Effector memory CD8-positive, alpha-beta T cell (primary cell): ENCODE data around the gene BTAF1.

ENCODE experiments used
- ATAC-seq: fragments of 150-1000 bp; cut with Tn5 transposase; replicated peaks from 2 replicates; pipeline ENCODE4 v1.10.0; 2021; ENCODE audit warnings: mild to moderate bottlenecking, moderate library complexity
- DNase-seq, 3 experiments: peaks; one replicate each; pipeline ENCODE4 v3.0.0; 2021
- H3K27ac Mint-ChIP-seq, 2 donors: one replicate each; pipeline ENCODE4 v1.8.0; 2022; ENCODE audit warnings: mild to moderate bottlenecking in 2 of 2, mixed read lengths in 2 of 2, moderate library complexity in 2 of 2
- H3K27me3 Mint-ChIP-seq, 2 donors: one replicate each; pipeline ENCODE4 v1.8.0; 2022; ENCODE audit warnings: mixed read lengths in 2 of 2
- H3K36me3 Mint-ChIP-seq: one replicate; pipeline ENCODE4 v1.8.0; 2022; ENCODE audit warnings: mild to moderate bottlenecking, moderate library complexity, mixed read lengths; ENCODE audit not compliant: insufficient read depth
- H3K4me1 Mint-ChIP-seq, 2 donors: one replicate each; pipeline ENCODE4 v1.8.0; 2022; ENCODE audit warnings: low read depth in 2 of 2, mixed read lengths in 2 of 2
- H3K4me3 Mint-ChIP-seq, 2 donors: one replicate each; pipeline ENCODE4 v1.8.0; 2022; ENCODE audit warnings: mild to moderate bottlenecking in 2 of 2, mixed read lengths in 2 of 2, moderate library complexity in 2 of 2
- H3K9me3 Mint-ChIP-seq, 2 donors: one replicate each; pipeline ENCODE4 v1.8.0; 2022; ENCODE audit warnings: mixed read lengths in 2 of 2

Gene BTAF1

DNA sequence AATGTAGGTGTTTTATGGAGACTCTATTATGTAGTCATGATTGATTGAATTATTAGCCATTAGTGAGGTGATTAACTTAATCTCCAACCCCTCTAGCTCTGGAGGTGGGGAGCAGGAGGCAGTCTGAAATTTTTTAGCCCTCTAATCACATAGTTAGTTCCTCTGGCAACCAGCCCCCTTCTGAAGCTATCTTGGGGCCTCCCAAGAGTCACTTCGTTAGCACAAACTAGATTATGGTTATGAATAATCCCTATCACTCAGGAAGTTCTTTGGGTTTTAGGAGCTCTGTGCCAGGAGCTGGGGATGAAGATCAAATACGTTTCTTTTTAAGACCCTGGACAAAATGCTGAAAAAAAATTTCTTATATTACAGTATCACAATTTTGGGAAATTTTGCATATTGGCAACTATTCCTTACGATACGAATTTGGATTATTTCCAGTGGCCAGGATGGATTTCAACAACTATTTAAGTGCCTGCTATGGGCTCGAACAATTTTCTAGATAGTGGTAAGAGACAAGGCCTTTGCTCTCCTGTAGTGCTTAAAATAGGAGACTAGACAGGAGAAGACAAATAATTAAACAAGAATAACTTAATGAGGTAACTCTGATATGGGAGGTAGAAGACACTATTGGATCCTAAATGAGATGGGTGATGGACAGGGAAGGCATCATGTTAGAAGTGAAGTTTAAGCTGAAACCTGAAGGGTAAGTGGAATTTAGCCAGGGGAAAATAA lies 52.9 kb downstream of the BTAF1 start:
- ATAC-seq (no peak), DNase-seq (no peak)
- H3K4me1 Mint-ChIP-seq: peaks cover 0 to 9% of the 10 kb centered on the region in 2 donors
- no peaks in the 10 kb centered on the region for H3K27me3 Mint-ChIP-seq
- no peaks in the 10 kb centered on the region for H3K9me3 Mint-ChIP-seq
- no peak overlapping the region for H3K27ac Mint-ChIP-seq
- no peak overlapping the region for H3K4me3 Mint-ChIP-seq
- peaks cover 30% of the 10 kb centered on the region for H3K36me3 Mint-ChIP-seq

- H3K36me3 Mint-ChIP-seq: peaks cover 30% of the 10 kb centered on the region
- H3K27me3 Mint-ChIP-seq: no peaks in the 10 kb centered on the region
- H3K27ac Mint-ChIP-seq: no peak overlapping the region
- DNase-seq (no peak), ATAC-seq (no peak)
- peaks cover 0 to 3% of the 10 kb centered on the region in 2 donors for H3K4me1 Mint-ChIP-seq
- no peak overlapping the region for H3K4me3 Mint-ChIP-seq
- H3K9me3 Mint-ChIP-seq: no peaks in the 10 kb centered on the region
These were observed 53.9 kb downstream of the BTAF1 start for GRCh38 chr10:91977491-91977890.

GRCh38 chr10:91978585-91978984 lies 55.0 kb downstream of the BTAF1 start:
- Mint-ChIP-seq H3K4me3 (no peak overlapping the region), H3K4me1 (peaks cover 3 to 5% of the 10 kb centered on the region in 2 donors), H3K27ac (no peak overlapping the region), H3K36me3 (peaks cover 38% of the 10 kb centered on the region), H3K27me3 (no peaks in the 10 kb centered on the region), H3K9me3 (no peaks in the 10 kb centered on the region)
- ATAC-seq: no peak
- no peak for DNase-seq

GRCh38 chr10:91980319-91980718 lies 56.7 kb downstream of the BTAF1 start:
- peaks cover 54% of the 10 kb centered on the region for H3K36me3 Mint-ChIP-seq
- H3K27ac Mint-ChIP-seq: peak overlapping the region; percentile 12 to 64
- H3K4me1 Mint-ChIP-seq: peaks cover 5 to 9% of the 10 kb centered on the region in 2 donors
- H3K27me3 Mint-ChIP-seq: no peaks in the 10 kb centered on the region
- H3K4me3 Mint-ChIP-seq: no peak overlapping the region
- no peak for DNase-seq
- ATAC-seq: no peak
- no peaks in the 10 kb centered on the region for H3K9me3 Mint-ChIP-seq

DNA sequence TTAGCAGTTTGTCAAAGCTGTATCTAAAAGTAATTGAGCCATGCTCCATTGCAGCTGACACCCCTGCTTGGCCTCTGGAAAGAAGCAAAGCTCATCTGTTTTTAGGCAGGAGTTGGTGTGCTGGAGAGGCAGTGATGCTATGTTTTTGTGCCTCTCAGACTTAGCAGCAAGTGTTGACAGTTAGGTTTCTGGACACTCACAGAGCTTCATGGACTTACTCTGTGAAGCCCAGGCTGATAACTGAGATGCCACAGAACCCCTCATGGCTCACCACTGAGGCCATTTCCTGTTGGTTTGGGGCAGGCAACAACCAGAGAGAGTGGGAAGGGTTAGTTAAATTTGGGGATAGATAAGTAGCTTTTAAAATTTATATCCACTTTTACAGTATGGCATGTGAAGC lies 59.8 kb downstream of the BTAF1 start:
- DNase-seq (no peak), ATAC-seq (no peak)
- Mint-ChIP-seq H3K36me3 (peaks cover 64% of the 10 kb centered on the region), H3K4me1 (peaks cover 5 to 11% of the 10 kb centered on the region in 2 donors), H3K27me3 (no peaks in the 10 kb centered on the region), H3K4me3 (no peak overlapping the region), H3K9me3 (no peaks in the 10 kb centered on the region), H3K27ac (peak overlapping the region in 1 of 2 donors; percentile 23)

GRCh38 chr10:91987397-91988037 lies 63.9 kb downstream of the BTAF1 start:
- H3K27ac Mint-ChIP-seq: peak overlapping the region in 1 of 2 donors; percentile 5
- no peak for ATAC-seq
- H3K9me3 Mint-ChIP-seq: no peaks in the 10 kb centered on the region
- no peaks in the 10 kb centered on the region for H3K27me3 Mint-ChIP-seq
- H3K36me3 Mint-ChIP-seq: peaks cover 63% of the 10 kb centered on the region
- DNase-seq: no peak
- H3K4me1 Mint-ChIP-seq: peaks cover 5 to 8% of the 10 kb centered on the region in 2 donors
- H3K4me3 Mint-ChIP-seq: no peak overlapping the region

- DNase-seq (no peak), ATAC-seq (no peak)
- no peak overlapping the region for H3K4me3 Mint-ChIP-seq
- H3K4me1 Mint-ChIP-seq: no peaks in the 10 kb centered on the region
- no peak overlapping the region for H3K27ac Mint-ChIP-seq
- H3K9me3 Mint-ChIP-seq: no peaks in the 10 kb centered on the region
- H3K36me3 Mint-ChIP-seq: peaks cover 62% of the 10 kb centered on the region
- no peaks in the 10 kb centered on the region for H3K27me3 Mint-ChIP-seq
These were observed 68.5 kb downstream of the BTAF1 start for GRCh38 chr10:91992031-91992430.

GRCh38 chr10:91996266-91996665 lies 72.7 kb downstream of the BTAF1 start:
- Mint-ChIP-seq H3K4me1 (peaks cover 2 to 8% of the 10 kb centered on the region in 2 donors), H3K27me3 (no peaks in the 10 kb centered on the region), H3K36me3 (peaks cover 64% of the 10 kb centered on the region), H3K27ac (peak overlapping the region in 1 of 2 donors; percentile 76), H3K4me3 (no peak overlapping the region), H3K9me3 (no peaks in the 10 kb centered on the region)
- ATAC-seq (no peak), DNase-seq (no peak)

DNA sequence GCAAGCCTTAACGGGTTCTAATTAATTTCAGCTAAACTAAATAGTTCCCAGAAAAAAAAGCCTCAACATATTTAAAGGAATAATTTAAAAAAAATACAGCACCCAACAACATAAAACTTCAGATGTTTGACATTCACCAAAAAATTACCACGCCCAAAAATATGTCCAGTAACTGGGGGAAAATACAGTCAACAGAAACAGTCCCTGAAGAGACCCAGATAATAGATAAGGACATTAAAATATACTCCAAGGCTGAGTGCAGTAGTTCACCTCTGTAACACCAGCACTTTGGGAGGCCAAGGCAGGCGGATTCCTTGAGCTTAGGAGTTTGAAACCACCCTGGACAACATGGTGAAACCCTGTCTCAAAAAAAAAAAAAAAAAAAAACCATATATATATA lies 78.0 kb downstream of the BTAF1 start:
- Mint-ChIP-seq H3K36me3 (peaks cover 48% of the 10 kb centered on the region), H3K9me3 (no peaks in the 10 kb centered on the region), H3K27ac (no peak overlapping the region), H3K4me3 (no peak overlapping the region), H3K4me1 (peaks cover 2 to 14% of the 10 kb centered on the region in 2 donors), H3K27me3 (no peaks in the 10 kb centered on the region)
- DNase-seq: no peak
- no peak for ATAC-seq

DNA sequence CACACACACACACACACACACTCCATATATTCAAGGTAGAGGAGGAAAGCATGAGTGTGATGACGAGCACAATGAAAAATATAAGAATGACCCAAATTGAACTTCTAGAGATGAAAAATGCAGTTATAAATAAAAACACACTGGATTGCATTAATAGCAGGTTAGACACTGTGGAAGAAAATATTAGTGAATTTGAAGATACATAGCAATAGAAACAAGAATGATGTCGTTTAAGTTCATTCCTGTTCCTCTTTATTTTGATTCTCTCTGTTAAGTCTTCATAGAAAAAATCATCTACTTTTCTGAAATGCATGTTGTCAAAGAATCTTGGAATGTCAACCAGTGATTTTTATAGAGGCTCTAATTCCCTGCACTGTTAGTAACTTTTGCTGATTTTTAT lies 78.4 kb downstream of the BTAF1 start:
- Mint-ChIP-seq H3K27me3 (no peaks in the 10 kb centered on the region), H3K36me3 (peaks cover 49% of the 10 kb centered on the region), H3K4me3 (no peak overlapping the region), H3K4me1 (peaks cover 2 to 14% of the 10 kb centered on the region in 2 donors), H3K27ac (no peak overlapping the region), H3K9me3 (no peaks in the 10 kb centered on the region)
- DNase-seq (no peak), ATAC-seq (no peak)

DNA sequence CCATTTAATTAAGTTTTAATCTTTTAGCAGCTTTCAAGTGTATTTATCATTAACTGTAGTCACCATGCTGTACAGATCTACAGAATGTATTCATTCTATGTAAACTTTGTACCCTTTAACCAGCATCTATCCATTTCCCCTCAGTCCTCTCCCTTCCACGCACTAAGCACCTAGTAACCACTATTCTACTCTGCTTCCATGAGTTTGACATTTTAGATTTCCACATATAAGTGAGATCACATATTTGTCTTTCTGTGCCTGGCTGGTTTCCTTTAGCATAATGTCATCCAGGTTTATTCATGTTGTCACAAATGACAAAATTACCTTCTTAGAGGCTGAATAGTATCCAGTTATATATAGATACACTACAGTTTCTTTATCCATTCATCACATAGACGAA lies 79.7 kb downstream of the BTAF1 start:
- Mint-ChIP-seq H3K27ac (no peak overlapping the region), H3K27me3 (no peaks in the 10 kb centered on the region), H3K4me3 (no peak overlapping the region), H3K9me3 (no peaks in the 10 kb centered on the region), H3K4me1 (peaks cover 2 to 16% of the 10 kb centered on the region in 2 donors), H3K36me3 (peaks cover 45% of the 10 kb centered on the region)
- DNase-seq: no peak
- no peak for ATAC-seq

GRCh38 chr10:92005978-92006377 lies 82.4 kb downstream of the BTAF1 start:
- Mint-ChIP-seq H3K4me1 (peaks cover 9 to 14% of the 10 kb centered on the region in 2 donors), H3K27me3 (no peaks in the 10 kb centered on the region), H3K4me3 (no peak overlapping the region), H3K27ac (no peak overlapping the region), H3K36me3 (peaks cover 44% of the 10 kb centered on the region), H3K9me3 (no peaks in the 10 kb centered on the region)
- DNase-seq (no peak), ATAC-seq (no peak)

DNA sequence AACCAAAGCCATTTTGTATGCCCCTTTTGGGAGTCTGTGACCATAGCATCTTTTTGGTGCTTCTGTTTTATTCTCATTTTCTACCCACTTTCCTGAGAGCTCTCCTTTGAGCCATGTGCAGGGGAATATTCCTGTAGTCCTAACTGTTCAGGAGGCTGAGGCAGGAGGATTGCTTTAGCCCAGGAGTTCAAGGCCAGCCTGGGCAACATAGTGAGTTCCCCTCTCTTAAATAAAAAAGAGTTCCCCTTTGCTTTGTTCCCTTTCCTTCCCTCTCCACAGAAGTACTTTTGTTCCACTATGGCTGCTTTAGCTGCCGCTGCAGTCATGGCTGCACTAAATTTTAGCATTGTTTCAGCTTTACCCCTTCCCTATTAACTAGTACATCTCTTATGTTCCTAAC lies 85.9 kb downstream of the BTAF1 start:
- H3K27ac Mint-ChIP-seq: peak overlapping the region in 1 of 2 donors; percentile 17
- peaks cover 40% of the 10 kb centered on the region for H3K36me3 Mint-ChIP-seq
- H3K9me3 Mint-ChIP-seq: no peaks in the 10 kb centered on the region
- no peak overlapping the region for H3K4me3 Mint-ChIP-seq
- ATAC-seq (no peak), DNase-seq (no peak)
- no peaks in the 10 kb centered on the region for H3K27me3 Mint-ChIP-seq
- peaks cover 9 to 13% of the 10 kb centered on the region in 2 donors for H3K4me1 Mint-ChIP-seq

- H3K27ac Mint-ChIP-seq: no peak overlapping the region
- no peak overlapping the region for H3K4me3 Mint-ChIP-seq
- peaks cover 7 to 9% of the 10 kb centered on the region in 2 donors for H3K4me1 Mint-ChIP-seq
- no peak for ATAC-seq
- peaks cover 42% of the 10 kb centered on the region for H3K36me3 Mint-ChIP-seq
- no peaks in the 10 kb centered on the region for H3K9me3 Mint-ChIP-seq
- H3K27me3 Mint-ChIP-seq: no peaks in the 10 kb centered on the region
- no peak for DNase-seq
These were observed 86.6 kb downstream of the BTAF1 start for GRCh38 chr10:92010047-92010735.
